Mesendoderm (in vitro differentiated cells): Measurements from ENCODE around the gene MELTF. TPM values are rescaled to one million over a fixed set of nuclear protein-coding genes. Genes with fewer than 3 reads are reported as not detected.
"Not testable (repeated sequence)": the region's sequence is repeated elsewhere in the genome, so short reads cannot be mapped to it uniquely, and the experiment has no call there.

Source experiments
- DNase-seq: peaks from one replicate; pipeline ENCODE4 v3.0.0; 2013
- H2AK5ac ChIP-seq: 2 replicates; pipeline ENCODE4 v1.6.1; 2013; ENCODE audit warnings: low read length, inconsistent platforms
- H2BK120ac ChIP-seq: 2 replicates; pipeline ENCODE4 v1.6.1; 2013; ENCODE audit warnings: low read depth, mild to moderate bottlenecking, low read length, moderate library complexity, mixed read lengths
- H2BK15ac ChIP-seq: replicated peaks from 2 replicates; pipeline ENCODE4 v1.6.1; 2013; ENCODE audit warnings: low read depth, mild to moderate bottlenecking, moderate library complexity
- H2BK5ac ChIP-seq: 2 replicates; pipeline ENCODE4 v1.6.1; 2013; ENCODE audit warnings: low read length, inconsistent platforms
- H3K18ac ChIP-seq: 2 replicates; pipeline ENCODE4 v1.6.1; 2013; ENCODE audit warnings: mild to moderate bottlenecking, low read length, mixed read lengths
- H3K23ac ChIP-seq: one replicate; pipeline ENCODE4 v1.6.1; 2013; ENCODE audit warnings: low read length
- H3K27ac ChIP-seq: 2 replicates; pipeline ENCODE4 v1.5.1; 2013; ENCODE audit warnings: low read depth, mild to moderate bottlenecking, inconsistent platforms, low read length, moderate library complexity
- H3K27me3 ChIP-seq: 2 replicates; pipeline ENCODE4 v1.6.1; 2013; ENCODE audit warnings: low read length, control low read depth, mild to moderate bottlenecking, inconsistent platforms; ENCODE audit not compliant: insufficient read depth, poor library complexity
- H3K36me3 ChIP-seq: 2 replicates; pipeline ENCODE4 v1.6.1; 2013; ENCODE audit warnings: low read length, inconsistent platforms; ENCODE audit not compliant: control insufficient read depth, insufficient read depth
- H3K4ac ChIP-seq: one replicate; pipeline ENCODE4 v1.6.1; 2013; ENCODE audit warnings: low read depth, mild to moderate bottlenecking, low read length, moderate library complexity
- H3K4me1 ChIP-seq: 2 replicates; pipeline ENCODE4 v1.6.1; 2013; ENCODE audit warnings: low read depth, low read length, inconsistent platforms; ENCODE audit not compliant: control insufficient read depth
- H3K4me2 ChIP-seq: 2 replicates; pipeline ENCODE4 v1.6.1; 2013; ENCODE audit warnings: low read length
- H3K4me3 ChIP-seq: 2 replicates; pipeline ENCODE4 v1.5.1; 2013; ENCODE audit warnings: mild to moderate bottlenecking, low read length
- H3K56ac ChIP-seq: one replicate; pipeline ENCODE4 v1.6.1; 2013; ENCODE audit warnings: low read length
- H3K79me1 ChIP-seq: 2 replicates; pipeline ENCODE4 v1.6.1; 2013; ENCODE audit warnings: low read length, inconsistent platforms
- H3K79me2 ChIP-seq: 2 replicates; pipeline ENCODE4 v1.6.1; 2013; ENCODE audit warnings: mild to moderate bottlenecking, low read length; ENCODE audit not compliant: control insufficient read depth, insufficient read depth
- H3K9ac ChIP-seq: 2 replicates; pipeline ENCODE4 v1.6.1; 2013; ENCODE audit warnings: low read length, inconsistent platforms
- H4K5ac ChIP-seq: one replicate; pipeline ENCODE4 v1.6.1; 2013; ENCODE audit warnings: low read length
- H4K8ac ChIP-seq: one replicate; pipeline ENCODE4 v1.6.1; 2013; ENCODE audit warnings: low read depth, mild to moderate bottlenecking, control low read depth, low read length, moderate library complexity
- WGBS: extraction: QIAGEN DNeasy Blood & Tissue Kit; methylation state at CpG from one replicate; pipeline ENCODE4 v1.1.7; 2013; ENCODE audit warnings: low lambda C conversion rate, missing lambda C conversion rate; ENCODE audit not compliant: insufficient coverage; ENCODE audit errors: extremely low coverage; 5-methylcytosine and 5-hydroxymethylcytosine counted together
- polyA plus RNA-seq, 2 experiments: library from polyadenylated mRNA; stranded (reverse); fragments of 200-250 nt; gene quantifications; one replicate each; pipeline ENCODE4 v1.2.3, GENCODE V29; 2013

The MELTF gene
- polyA plus RNA-seq (2013, experiment 1 of 2), result 0.95 TPM
- polyA plus RNA-seq (2013, experiment 2 of 2), result 0.73 TPM

GRCh38 chr3:197029511-197030167, at the start of gene MELTF:
Gene MELTF (minus strand): TSS chr3:197029817. CDS start chr3:197029702, 115 bp downstream.
- Histone ChIP-seq H3K36me3 (no peaks in the 10 kb centered on the region), H2BK15ac (no peak within 1 kb of the TSS), H3K4me2 (peak within 1 kb of the TSS; percentile 61), H3K79me1 (no peaks in the 10 kb centered on the region), H4K8ac (no peak within 1 kb of the TSS), H2BK5ac (no peak within 1 kb of the TSS), H3K27ac (no peak within 1 kb of the TSS), H3K18ac (peak within 1 kb of the TSS; percentile 63), H2BK120ac (no peak within 1 kb of the TSS), H3K79me2 (no peaks in the 10 kb centered on the region), H4K5ac (no peak within 1 kb of the TSS), H3K4me1 (no peaks in the 10 kb centered on the region), H2AK5ac (no peak within 1 kb of the TSS), H3K9ac (peak within 1 kb of the TSS; percentile 60), H3K4ac (peak within 1 kb of the TSS; percentile 22), H3K23ac (peak within 1 kb of the TSS; percentile 66), H3K4me3 (peak within 1 kb of the TSS; percentile 39), H3K27me3 (no peaks in the 10 kb centered on the region), H3K56ac (peak within 1 kb of the TSS; percentile 80)
- peak; percentile 71 for DNase-seq
- WGBS, result no CpG with 5 or more reads among the region's 60 CpGs

- Histone ChIP-seq H3K79me1 (no peaks in the 10 kb centered on the region), H3K56ac (no peak overlapping the region), H3K4me3 (no peak overlapping the region), H3K27me3 (no peaks in the 10 kb centered on the region), H3K4me1 (no peaks in the 10 kb centered on the region), H4K8ac (no peak overlapping the region), H2AK5ac (no peak overlapping the region), H2BK15ac (no peak overlapping the region), H2BK5ac (no peak overlapping the region), H3K36me3 (no peaks in the 10 kb centered on the region), H2BK120ac (no peak overlapping the region), H4K5ac (no peak overlapping the region), H3K27ac (no peak overlapping the region), H3K18ac (no peak overlapping the region), H3K79me2 (no peaks in the 10 kb centered on the region), H3K9ac (no peak overlapping the region), H3K4ac (no peak overlapping the region), H3K23ac (no peak overlapping the region), H3K4me2 (no peak overlapping the region)
- DNase-seq, result no peak
- WGBS, result no CpG with 5 or more reads among the region's 4 CpGs
Measured at GRCh38 chr3:197076415-197076814, 46.8 kb upstream of the MELTF start.

- H3K4ac ChIP-seq, result no peak overlapping the region
- no peak overlapping the region for H3K18ac ChIP-seq
- H3K56ac ChIP-seq, result no peak overlapping the region
- no peak for DNase-seq
- no peaks in the 10 kb centered on the region for H3K79me2 ChIP-seq
- no peak overlapping the region for H2AK5ac ChIP-seq
- H3K23ac ChIP-seq, result no peak overlapping the region
- no peak overlapping the region for H4K5ac ChIP-seq
- H3K9ac ChIP-seq, result no peak overlapping the region
- H3K4me2 ChIP-seq, result no peak overlapping the region
- H2BK5ac ChIP-seq, result no peak overlapping the region
- H4K8ac ChIP-seq, result no peak overlapping the region
- no CpG with 5 or more reads among the region's 1 CpG for WGBS
- H3K4me3 ChIP-seq, result no peak overlapping the region
- no peak overlapping the region for H2BK15ac ChIP-seq
- no peaks in the 10 kb centered on the region for H3K36me3 ChIP-seq
- H3K79me1 ChIP-seq, result no peaks in the 10 kb centered on the region
- no peaks in the 10 kb centered on the region for H3K4me1 ChIP-seq
- H2BK120ac ChIP-seq, result no peak overlapping the region
- H3K27me3 ChIP-seq, result no peaks in the 10 kb centered on the region
- H3K27ac ChIP-seq, result no peak overlapping the region
Measured at GRCh38 chr3:197068077-197068476, 38.5 kb upstream of the MELTF start.

GRCh38 chr3:197064771-197065170, 35.2 kb upstream of the MELTF start:
- H2BK5ac ChIP-seq, result no peak overlapping the region
- no peak overlapping the region for H2BK15ac ChIP-seq
- H3K36me3 ChIP-seq, result no peaks in the 10 kb centered on the region
- no peak overlapping the region for H3K27ac ChIP-seq
- H2BK120ac ChIP-seq, result no peak overlapping the region
- no peak overlapping the region for H3K4me2 ChIP-seq
- H3K9ac ChIP-seq, result no peak overlapping the region
- H3K4me1 ChIP-seq, result no peaks in the 10 kb centered on the region
- no peak overlapping the region for H3K56ac ChIP-seq
- no peak overlapping the region for H4K5ac ChIP-seq
- no peak overlapping the region for H3K18ac ChIP-seq
- H3K79me1 ChIP-seq, result no peaks in the 10 kb centered on the region
- no peak for DNase-seq
- WGBS, result no CpG with 5 or more reads among the region's 1 CpG
- no peaks in the 10 kb centered on the region for H3K79me2 ChIP-seq
- no peak overlapping the region for H2AK5ac ChIP-seq
- H3K4ac ChIP-seq, result no peak overlapping the region
- H4K8ac ChIP-seq, result no peak overlapping the region
- no peak overlapping the region for H3K23ac ChIP-seq
- no peaks in the 10 kb centered on the region for H3K27me3 ChIP-seq
- no peak overlapping the region for H3K4me3 ChIP-seq

GRCh38 chr3:197062446-197062845, 32.8 kb upstream of the MELTF start:
- H3K79me1 ChIP-seq, result no peaks in the 10 kb centered on the region
- H3K27ac ChIP-seq, result no peak overlapping the region
- H4K5ac ChIP-seq, result no peak overlapping the region
- no peak overlapping the region for H2BK5ac ChIP-seq
- H3K23ac ChIP-seq, result no peak overlapping the region
- no CpG with 5 or more reads among the region's 4 CpGs for WGBS
- no peak overlapping the region for H3K4me2 ChIP-seq
- no peak overlapping the region for H4K8ac ChIP-seq
- no peaks in the 10 kb centered on the region for H3K36me3 ChIP-seq
- no peak overlapping the region for H3K18ac ChIP-seq
- no peak overlapping the region for H3K56ac ChIP-seq
- H3K4me1 ChIP-seq, result no peaks in the 10 kb centered on the region
- no peak overlapping the region for H3K4me3 ChIP-seq
- no peaks in the 10 kb centered on the region for H3K27me3 ChIP-seq
- DNase-seq, result no peak
- no peak overlapping the region for H2AK5ac ChIP-seq
- H3K9ac ChIP-seq, result no peak overlapping the region
- H2BK120ac ChIP-seq, result no peak overlapping the region
- H2BK15ac ChIP-seq, result no peak overlapping the region
- no peaks in the 10 kb centered on the region for H3K79me2 ChIP-seq
- no peak overlapping the region for H3K4ac ChIP-seq

GRCh38 chr3:197051637-197052036, 22.0 kb upstream of the MELTF start:
- not testable (repeated sequence) for H3K79me1 ChIP-seq, H3K4me2 ChIP-seq, H2BK15ac ChIP-seq, H3K79me2 ChIP-seq, H3K4me3 ChIP-seq, H2AK5ac ChIP-seq, H3K27ac ChIP-seq, H3K4me1 ChIP-seq, H3K36me3 ChIP-seq, H3K27me3 ChIP-seq, H3K9ac ChIP-seq, H2BK5ac ChIP-seq, H2BK120ac ChIP-seq, H3K23ac ChIP-seq, H4K8ac ChIP-seq, H3K4ac ChIP-seq, H3K18ac ChIP-seq, H3K56ac ChIP-seq, H4K5ac ChIP-seq, DNase-seq
- no CpG with 5 or more reads among the region's 6 CpGs for whole genome bisulfite sequencing
